Trophoblast cell (in vitro differentiated cells and primary cell): ENCODE results near the gene APMAP.

Experiments used
- DNase-seq, 2 donors: peaks; one replicate each; pipeline ENCODE4 v3.0.0-alpha.2; 2016
- H2AFZ ChIP-seq: 2 replicates; pipeline ENCODE4 v1.6.1; 2013; ENCODE audit warnings: low read length, moderate library complexity, mild to moderate bottlenecking; ENCODE audit not compliant: insufficient read depth, poor library complexity
- H2AK5ac ChIP-seq: 2 replicates; pipeline ENCODE4 v1.6.1; 2013; ENCODE audit warnings: mild to moderate bottlenecking, low read length
- H2BK120ac ChIP-seq: 2 replicates; pipeline ENCODE4 v1.6.1; 2013; ENCODE audit warnings: low read length, mild to moderate bottlenecking, moderate library complexity; ENCODE audit not compliant: insufficient read depth, poor library complexity
- H2BK12ac ChIP-seq: 2 replicates; pipeline ENCODE4 v1.6.1; 2013; ENCODE audit warnings: mild to moderate bottlenecking, low read length, moderate library complexity
- H2BK5ac ChIP-seq: 2 replicates; pipeline ENCODE4 v1.6.1; 2013; ENCODE audit warnings: low read length, low read depth, moderate library complexity, mild to moderate bottlenecking; ENCODE audit not compliant: poor library complexity
- H3K14ac ChIP-seq: 2 replicates; pipeline ENCODE4 v1.6.1; 2013; ENCODE audit warnings: mild to moderate bottlenecking, low read length
- H3K18ac ChIP-seq: 2 replicates; pipeline ENCODE4 v1.6.1; 2013; ENCODE audit warnings: mild to moderate bottlenecking, low read length
- H3K23ac ChIP-seq: 2 replicates; pipeline ENCODE4 v1.6.1; 2013; ENCODE audit warnings: low read length
- H3K27ac ChIP-seq: 2 replicates; pipeline ENCODE4 v1.5.1; 2013; ENCODE audit warnings: low read depth, mild to moderate bottlenecking, inconsistent platforms, low read length, moderate library complexity
- H3K27me3 ChIP-seq: 2 replicates; pipeline ENCODE4 v1.6.1; 2013; ENCODE audit warnings: inconsistent platforms, mild to moderate bottlenecking, low read length, moderate library complexity; ENCODE audit not compliant: insufficient read depth
- H3K36me3 ChIP-seq, 2 experiments: 1 replicate in 1 of 2; 2 replicates in 1 of 2; pipeline ENCODE4 v1.6.1; 2013; ENCODE audit warnings: low read length in 2 of 2, mild to moderate bottlenecking in 2 of 2, moderate library complexity in 1 of 2; ENCODE audit not compliant: insufficient read depth in 2 of 2, control insufficient read depth in 1 of 2
- H3K4ac ChIP-seq: 2 replicates; pipeline ENCODE4 v1.6.1; 2013; ENCODE audit warnings: low read depth, mild to moderate bottlenecking, low read length, moderate library complexity
- H3K4me1 ChIP-seq, 2 experiments: 1 replicate in 1 of 2; 2 replicates in 1 of 2; pipeline ENCODE4 v1.6.1; 2013; ENCODE audit warnings: low read length in 2 of 2, mild to moderate bottlenecking in 2 of 2, moderate library complexity in 1 of 2; ENCODE audit not compliant: insufficient read depth in 2 of 2, control insufficient read depth in 1 of 2
- H3K4me2 ChIP-seq: 2 replicates; pipeline ENCODE4 v1.6.1; 2013; ENCODE audit warnings: inconsistent platforms, mild to moderate bottlenecking, low read length, moderate library complexity
- H3K4me3 ChIP-seq: 2 replicates; pipeline ENCODE4 v1.5.1; 2013; ENCODE audit warnings: mild to moderate bottlenecking, low read depth, low read length, inconsistent platforms
- H3K79me1 ChIP-seq: one replicate; pipeline ENCODE4 v1.6.1; 2013; ENCODE audit warnings: low read length
- H3K79me2 ChIP-seq: 2 replicates; pipeline ENCODE4 v1.6.1; 2013; ENCODE audit warnings: low read length, mild to moderate bottlenecking; ENCODE audit not compliant: control insufficient read depth, insufficient read depth, poor library complexity
- H3K9ac ChIP-seq: 2 replicates; pipeline ENCODE4 v1.6.1; 2013; ENCODE audit warnings: mild to moderate bottlenecking, low read length
- H3K9me3 ChIP-seq: 2 replicates; pipeline ENCODE4 v1.6.1; 2013; ENCODE audit warnings: low read depth, mild to moderate bottlenecking, control low read depth, inconsistent platforms, low read length; ENCODE audit not compliant: insufficient read depth
- H4K12ac ChIP-seq: 2 replicates; pipeline ENCODE4 v1.6.1; 2013; ENCODE audit warnings: low read depth, mild to moderate bottlenecking, low read length, moderate library complexity
- H4K8ac ChIP-seq: 2 replicates; pipeline ENCODE4 v1.6.1; 2013; ENCODE audit warnings: low read depth, mild to moderate bottlenecking, low read length, moderate library complexity
- H4K91ac ChIP-seq: one replicate; pipeline ENCODE4 v1.6.1; 2013; ENCODE audit warnings: low read depth, mild to moderate bottlenecking, low read length, moderate library complexity
- WGBS: extraction: QIAGEN DNeasy Blood & Tissue Kit; methylation state at CpG from one replicate; pipeline ENCODE4 v1.1.7; 2013; ENCODE audit warnings: missing lambda C conversion rate; ENCODE audit not compliant: insufficient read length, insufficient coverage; ENCODE audit errors: extremely low coverage; 5-methylcytosine and 5-hydroxymethylcytosine counted together

Gene APMAP

DNA sequence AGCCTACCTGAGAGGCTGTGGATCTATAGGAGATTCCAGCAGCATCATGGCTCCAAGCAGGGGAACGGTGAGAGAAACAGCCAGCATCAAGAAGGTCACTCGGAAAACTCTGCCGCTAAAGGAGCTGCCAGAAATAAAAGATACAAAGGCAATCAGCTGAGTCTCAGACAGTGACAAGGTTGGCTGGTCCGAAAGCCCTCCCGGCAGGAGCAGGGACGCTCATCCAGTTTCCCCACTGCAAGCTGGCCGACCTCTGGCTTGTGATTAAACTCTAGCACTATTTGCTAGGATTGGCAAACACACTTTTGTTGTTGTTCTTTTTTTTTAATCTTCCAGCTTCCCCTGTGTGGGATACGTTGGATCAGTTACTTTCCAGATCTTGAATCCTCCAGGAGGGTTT is 8.7 kb downstream of the APMAP start:
- Histone ChIP-seq H2AFZ (no peak overlapping the region), H3K14ac (no peak overlapping the region), H3K27me3 (no peaks in the 10 kb centered on the region), H3K4me2 (no peak overlapping the region), H4K12ac (no peak overlapping the region), H4K8ac (no peak overlapping the region), H4K91ac (no peak overlapping the region), H3K27ac (no peak overlapping the region), H2BK5ac (no peak overlapping the region), H3K79me1 (no peaks in the 10 kb centered on the region), H3K23ac (no peak overlapping the region), H3K9ac (no peak overlapping the region), H3K18ac (no peak overlapping the region), H3K79me2 (no peaks in the 10 kb centered on the region), H2BK120ac (no peak overlapping the region), H3K36me3 (peaks cover 17 to 23% of the 10 kb centered on the region in 2 experiments), H2BK12ac (no peak overlapping the region), H3K4ac (no peak overlapping the region), H2AK5ac (no peak overlapping the region), H3K4me3 (no peak overlapping the region), H3K9me3 (peaks cover 15% of the 10 kb centered on the region), H3K4me1 (no peaks in the 10 kb centered on the region)
- no CpG with 5 or more reads among the region's 8 CpGs for WGBS
- DNase-seq = no peak

DNA sequence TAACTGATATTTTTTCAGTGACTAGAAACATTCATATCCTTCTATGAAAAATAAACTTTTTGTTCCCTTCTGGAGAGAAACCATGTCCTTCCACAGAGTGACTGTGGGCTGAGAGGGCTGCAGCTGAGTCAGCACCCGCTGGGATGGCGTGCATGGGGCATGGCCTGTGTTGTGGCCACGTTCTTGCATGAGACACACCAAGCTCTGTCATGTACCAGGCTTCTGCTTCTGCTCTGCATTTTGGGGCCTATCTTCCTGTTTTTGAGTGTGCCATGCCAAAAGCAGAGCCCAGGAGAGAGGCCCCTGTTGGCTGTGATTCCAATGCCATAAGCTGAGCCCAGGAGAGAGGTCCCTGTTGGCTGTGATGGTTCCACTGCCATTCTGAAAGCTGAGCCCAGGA is 10.8 kb downstream of the APMAP start:
- no peak overlapping the region for H2BK12ac ChIP-seq
- no peak overlapping the region for H3K9ac ChIP-seq
- H3K18ac ChIP-seq = no peak overlapping the region
- no CpG with 5 or more reads among the region's 3 CpGs for WGBS
- H3K4me1 ChIP-seq = no peaks in the 10 kb centered on the region
- no peak overlapping the region for H4K91ac ChIP-seq
- H3K27me3 ChIP-seq = no peaks in the 10 kb centered on the region
- peaks cover 15% of the 10 kb centered on the region for H3K9me3 ChIP-seq
- H3K14ac ChIP-seq = no peak overlapping the region
- H3K4ac ChIP-seq = no peak overlapping the region
- H4K8ac ChIP-seq = no peak overlapping the region
- no peak overlapping the region for H3K4me2 ChIP-seq
- no peak for DNase-seq
- H3K79me1 ChIP-seq = no peaks in the 10 kb centered on the region
- H3K4me3 ChIP-seq = no peak overlapping the region
- no peak overlapping the region for H2BK120ac ChIP-seq
- no peak overlapping the region for H2AK5ac ChIP-seq
- H3K23ac ChIP-seq = no peak overlapping the region
- no peak overlapping the region for H2AFZ ChIP-seq
- H3K27ac ChIP-seq = no peak overlapping the region
- H2BK5ac ChIP-seq = no peak overlapping the region
- H4K12ac ChIP-seq = no peak overlapping the region
- H3K79me2 ChIP-seq = no peaks in the 10 kb centered on the region
- peaks cover 20 to 27% of the 10 kb centered on the region in 2 experiments for H3K36me3 ChIP-seq

DNA sequence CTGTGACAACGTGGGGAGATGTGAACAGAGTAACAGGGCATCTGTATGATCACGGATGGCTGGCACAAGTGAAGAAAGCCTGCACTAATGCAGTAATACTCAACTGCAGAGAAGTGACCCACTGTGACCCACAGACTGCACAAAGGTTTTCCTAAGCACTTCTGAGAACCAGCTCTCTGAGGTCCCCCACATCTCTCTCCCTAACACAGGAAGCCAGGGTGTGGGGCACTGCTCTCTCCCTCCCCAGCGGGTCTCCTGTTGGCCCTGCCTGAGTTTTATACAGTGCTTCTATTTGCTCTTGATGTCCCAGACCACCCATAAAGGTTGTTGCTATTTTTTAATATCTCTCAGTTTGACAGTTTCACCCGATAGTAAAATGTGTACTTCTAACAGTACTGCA is 11.3 kb downstream of the APMAP start:
- Histone ChIP-seq H3K4me1 (no peaks in the 10 kb centered on the region), H3K14ac (no peak overlapping the region), H2BK12ac (no peak overlapping the region), H3K79me2 (no peaks in the 10 kb centered on the region), H3K23ac (no peak overlapping the region), H2BK5ac (no peak overlapping the region), H3K9me3 (peaks cover 15% of the 10 kb centered on the region), H2AK5ac (no peak overlapping the region), H3K36me3 (peaks cover 20 to 27% of the 10 kb centered on the region in 2 experiments), H2BK120ac (no peak overlapping the region), H3K4me3 (no peak overlapping the region), H3K4ac (no peak overlapping the region), H4K8ac (no peak overlapping the region), H3K4me2 (no peak overlapping the region), H3K27me3 (no peaks in the 10 kb centered on the region), H4K91ac (no peak overlapping the region), H3K27ac (no peak overlapping the region), H4K12ac (no peak overlapping the region), H2AFZ (no peak overlapping the region), H3K9ac (no peak overlapping the region), H3K18ac (no peak overlapping the region), H3K79me1 (no peaks in the 10 kb centered on the region)
- DNase-seq = no peak
- WGBS = no CpG with 5 or more reads among the region's 4 CpGs

DNA sequence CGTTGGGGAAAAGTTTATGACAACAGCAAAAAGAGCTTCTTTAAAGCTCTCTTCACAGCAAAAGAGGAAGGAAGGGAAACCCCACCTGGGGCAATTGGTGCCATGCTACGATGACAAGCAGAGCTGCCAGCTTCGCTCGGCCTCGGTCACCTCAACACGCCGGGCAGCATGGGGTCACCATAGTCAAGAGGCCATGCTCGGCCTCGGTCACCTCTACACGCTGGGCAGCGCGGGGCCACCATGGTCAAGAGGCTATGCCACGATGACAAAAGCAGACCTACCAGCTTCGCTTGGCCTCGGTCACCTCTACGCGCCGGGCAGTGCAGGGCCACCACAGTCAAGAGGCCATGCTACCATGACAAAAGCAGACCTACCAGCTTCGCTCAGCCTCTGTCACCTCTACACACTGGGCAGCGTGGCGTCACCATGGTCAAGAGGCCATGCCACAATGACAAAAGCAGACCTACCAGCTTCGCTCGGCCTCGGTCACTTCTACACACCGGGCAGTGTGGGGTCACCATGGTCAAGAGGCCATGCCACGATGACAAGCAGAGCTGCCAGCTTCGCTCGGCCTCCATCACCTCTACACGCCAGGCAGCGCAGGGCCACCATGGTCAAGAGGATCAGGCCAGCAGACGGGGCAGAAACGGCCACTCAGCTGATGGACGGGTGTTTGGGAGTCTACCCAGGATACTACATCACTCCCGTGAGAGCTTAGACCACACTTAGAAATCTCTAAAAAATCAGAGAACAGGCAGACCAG is 12.1 kb downstream of the APMAP start:
- H4K8ac ChIP-seq = no peak overlapping the region
- no peak overlapping the region for H3K27ac ChIP-seq
- H4K91ac ChIP-seq = no peak overlapping the region
- H3K4ac ChIP-seq = no peak overlapping the region
- no peaks in the 10 kb centered on the region for H3K79me1 ChIP-seq
- no peak overlapping the region for H3K23ac ChIP-seq
- no peak overlapping the region for H2AFZ ChIP-seq
- no peak overlapping the region for H3K4me3 ChIP-seq
- no peak overlapping the region for H2AK5ac ChIP-seq
- no peaks in the 10 kb centered on the region for H3K79me2 ChIP-seq
- H3K9ac ChIP-seq = no peak overlapping the region
- WGBS = no CpG with 5 or more reads among the region's 34 CpGs
- peaks cover 15% of the 10 kb centered on the region for H3K9me3 ChIP-seq
- H2BK120ac ChIP-seq = no peak overlapping the region
- no peak overlapping the region for H3K18ac ChIP-seq
- no peaks in the 10 kb centered on the region for H3K27me3 ChIP-seq
- no peaks in the 10 kb centered on the region for H3K4me1 ChIP-seq
- no peak overlapping the region for H4K12ac ChIP-seq
- no peak for DNase-seq
- H3K4me2 ChIP-seq = no peak overlapping the region
- no peak overlapping the region for H3K14ac ChIP-seq
- H3K36me3 ChIP-seq = peaks cover 20 to 27% of the 10 kb centered on the region in 2 experiments
- no peak overlapping the region for H2BK12ac ChIP-seq
- no peak overlapping the region for H2BK5ac ChIP-seq
